ENCODE measurements around the gene SLX4.

DNA sequence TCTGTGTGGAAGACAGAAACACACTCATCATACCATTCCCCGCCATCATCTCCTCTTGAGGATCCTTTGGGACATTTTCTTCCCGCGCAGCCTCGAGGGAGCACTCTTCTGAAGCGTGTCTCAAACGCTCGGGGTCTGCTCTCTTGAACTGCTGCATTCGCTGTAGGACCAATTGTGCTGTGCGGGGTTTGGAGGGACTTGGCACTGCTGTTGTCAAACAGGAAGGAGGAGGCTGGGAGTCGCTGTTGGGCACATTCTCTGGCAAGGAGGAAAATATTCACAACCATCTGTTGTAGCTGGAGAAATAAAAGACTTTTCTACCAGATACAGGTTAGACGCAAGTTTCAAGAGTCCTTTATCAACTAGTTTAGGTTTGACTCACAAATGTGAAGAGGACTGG is 5.0 kb downstream of the SLX4 start:
- TF ChIP-seq ZFP30 (CRISPR knock-in tag; IDR thresholded peaks at IDR 0.05) (no peak), TOX (CRISPR knock-in tag; IDR thresholded peaks at IDR 0.05; ENCODE audit: borderline replicate concordance) (no peak), SNAI2 (CRISPR knock-in tag; IDR thresholded peaks at IDR 0.05) (no peak), ZC3H10 (CRISPR knock-in tag; IDR thresholded peaks at IDR 0.05) (no peak), ZNF70 (CRISPR knock-in tag; IDR thresholded peaks at IDR 0.05) (no peak), ZNF565 (CRISPR knock-in tag; conservative IDR thresholded peaks at IDR 0.05; ENCODE audit: low read depth) (no peak)
- TF ChIP-seq, protein P1, sequence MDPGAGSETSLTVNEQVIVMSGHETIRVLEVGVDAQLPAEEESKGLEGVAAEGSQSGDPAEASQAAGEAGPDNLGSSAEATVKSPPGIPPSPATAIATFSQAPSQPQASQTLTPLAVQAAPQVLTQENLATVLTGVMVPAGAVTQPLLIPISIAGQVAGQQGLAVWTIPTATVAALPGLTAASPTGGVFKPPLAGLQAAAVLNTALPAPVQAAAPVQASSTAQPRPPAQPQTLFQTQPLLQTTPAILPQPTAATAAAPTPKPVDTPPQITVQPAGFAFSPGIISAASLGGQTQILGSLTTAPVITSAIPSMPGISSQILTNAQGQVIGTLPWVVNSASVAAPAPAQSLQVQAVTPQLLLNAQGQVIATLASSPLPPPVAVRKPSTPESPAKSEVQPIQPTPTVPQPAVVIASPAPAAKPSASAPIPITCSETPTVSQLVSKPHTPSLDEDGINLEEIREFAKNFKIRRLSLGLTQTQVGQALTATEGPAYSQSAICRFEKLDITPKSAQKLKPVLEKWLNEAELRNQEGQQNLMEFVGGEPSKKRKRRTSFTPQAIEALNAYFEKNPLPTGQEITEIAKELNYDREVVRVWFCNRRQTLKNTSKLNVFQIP (CRISPR knock-in tag; IDR thresholded peaks at IDR 0.05; ENCODE audit: borderline replicate concordance, low read depth): no peak
- TF ChIP-seq, protein P2, sequence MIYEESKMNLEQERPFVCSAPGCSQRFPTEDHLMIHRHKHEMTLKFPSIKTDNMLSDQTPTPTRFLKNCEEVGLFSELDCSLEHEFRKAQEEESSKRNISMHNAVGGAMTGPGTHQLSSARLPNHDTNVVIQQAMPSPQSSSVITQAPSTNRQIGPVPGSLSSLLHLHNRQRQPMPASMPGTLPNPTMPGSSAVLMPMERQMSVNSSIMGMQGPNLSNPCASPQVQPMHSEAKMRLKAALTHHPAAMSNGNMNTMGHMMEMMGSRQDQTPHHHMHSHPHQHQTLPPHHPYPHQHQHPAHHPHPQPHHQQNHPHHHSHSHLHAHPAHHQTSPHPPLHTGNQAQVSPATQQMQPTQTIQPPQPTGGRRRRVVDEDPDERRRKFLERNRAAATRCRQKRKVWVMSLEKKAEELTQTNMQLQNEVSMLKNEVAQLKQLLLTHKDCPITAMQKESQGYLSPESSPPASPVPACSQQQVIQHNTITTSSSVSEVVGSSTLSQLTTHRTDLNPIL (CRISPR knock-in tag; IDR thresholded peaks at IDR 0.05; ENCODE audit: low read depth): no peak
- TF ChIP-seq, protein P3, sequence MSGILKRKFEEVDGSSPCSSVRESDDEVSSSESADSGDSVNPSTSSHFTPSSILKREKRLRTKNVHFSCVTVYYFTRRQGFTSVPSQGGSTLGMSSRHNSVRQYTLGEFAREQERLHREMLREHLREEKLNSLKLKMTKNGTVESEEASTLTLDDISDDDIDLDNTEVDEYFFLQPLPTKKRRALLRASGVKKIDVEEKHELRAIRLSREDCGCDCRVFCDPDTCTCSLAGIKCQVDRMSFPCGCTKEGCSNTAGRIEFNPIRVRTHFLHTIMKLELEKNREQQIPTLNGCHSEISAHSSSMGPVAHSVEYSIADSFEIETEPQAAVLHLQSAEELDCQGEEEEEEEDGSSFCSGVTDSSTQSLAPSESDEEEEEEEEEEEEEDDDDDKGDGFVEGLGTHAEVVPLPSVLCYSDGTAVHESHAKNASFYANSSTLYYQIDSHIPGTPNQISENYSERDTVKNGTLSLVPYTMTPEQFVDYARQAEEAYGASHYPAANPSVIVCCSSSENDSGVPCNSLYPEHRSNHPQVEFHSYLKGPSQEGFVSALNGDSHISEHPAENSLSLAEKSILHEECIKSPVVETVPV (CRISPR knock-in tag; IDR thresholded peaks at IDR 0.05): no peak
- TF ChIP-seq, protein P4, sequence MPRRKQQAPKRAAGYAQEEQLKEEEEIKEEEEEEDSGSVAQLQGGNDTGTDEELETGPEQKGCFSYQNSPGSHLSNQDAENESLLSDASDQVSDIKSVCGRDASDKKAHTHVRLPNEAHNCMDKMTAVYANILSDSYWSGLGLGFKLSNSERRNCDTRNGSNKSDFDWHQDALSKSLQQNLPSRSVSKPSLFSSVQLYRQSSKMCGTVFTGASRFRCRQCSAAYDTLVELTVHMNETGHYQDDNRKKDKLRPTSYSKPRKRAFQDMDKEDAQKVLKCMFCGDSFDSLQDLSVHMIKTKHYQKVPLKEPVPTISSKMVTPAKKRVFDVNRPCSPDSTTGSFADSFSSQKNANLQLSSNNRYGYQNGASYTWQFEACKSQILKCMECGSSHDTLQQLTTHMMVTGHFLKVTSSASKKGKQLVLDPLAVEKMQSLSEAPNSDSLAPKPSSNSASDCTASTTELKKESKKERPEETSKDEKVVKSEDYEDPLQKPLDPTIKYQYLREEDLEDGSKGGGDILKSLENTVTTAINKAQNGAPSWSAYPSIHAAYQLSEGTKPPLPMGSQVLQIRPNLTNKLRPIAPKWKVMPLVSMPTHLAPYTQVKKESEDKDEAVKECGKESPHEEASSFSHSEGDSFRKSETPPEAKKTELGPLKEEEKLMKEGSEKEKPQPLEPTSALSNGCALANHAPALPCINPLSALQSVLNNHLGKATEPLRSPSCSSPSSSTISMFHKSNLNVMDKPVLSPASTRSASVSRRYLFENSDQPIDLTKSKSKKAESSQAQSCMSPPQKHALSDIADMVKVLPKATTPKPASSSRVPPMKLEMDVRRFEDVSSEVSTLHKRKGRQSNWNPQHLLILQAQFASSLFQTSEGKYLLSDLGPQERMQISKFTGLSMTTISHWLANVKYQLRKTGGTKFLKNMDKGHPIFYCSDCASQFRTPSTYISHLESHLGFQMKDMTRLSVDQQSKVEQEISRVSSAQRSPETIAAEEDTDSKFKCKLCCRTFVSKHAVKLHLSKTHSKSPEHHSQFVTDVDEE (CRISPR knock-in tag; IDR thresholded peaks at IDR 0.05): no peak
